SK-N-SH treated with all-trans-retinoic acid at 6 μM for 48 hours (cell line): Measurements from ENCODE around the gene FNDC8.

Experiments used
- ATAC-seq: fragments of 200-7000 bp; cut with Tn5 transposase; 3 replicates; pipeline ENCODE4 v1.9.1; 2020; ENCODE audit warnings: mild to moderate bottlenecking, moderate library complexity
- ARNTL ChIP-seq: fragments of 450-650 bp; formaldehyde crosslinking; IDR thresholded peaks from 2 replicates; pipeline ENCODE4 v1.5.0; 2020; ENCODE audit warnings: low read depth, mild to moderate bottlenecking, moderate library complexity, borderline replicate concordance
- BACH2 ChIP-seq: fragments of 250-450 bp; sonication (Bioruptor Pico); IDR thresholded peaks from 2 replicates; pipeline ENCODE4 v1.9.0; 2021; ENCODE audit warnings: mild to moderate bottlenecking, borderline replicate concordance
- CSDC2 ChIP-seq: fragments of 250-450 bp; sonication (Bioruptor Pico); IDR thresholded peaks from 2 replicates; pipeline ENCODE4 v1.5.0; 2020; ENCODE audit warnings: mild to moderate bottlenecking, moderate library complexity
- ESRRG ChIP-seq: fragments of 250-450 bp; sonication (Bioruptor Pico); IDR thresholded peaks from 2 replicates; pipeline ENCODE4 v1.6.1; 2021; ENCODE audit warnings: mild to moderate bottlenecking
- GLIS3 ChIP-seq: fragments of 250-450 bp; sonication (Bioruptor Pico); IDR thresholded peaks from 2 replicates; pipeline ENCODE4 v1.5.0; 2020; ENCODE audit warnings: mild to moderate bottlenecking, moderate library complexity
- OSR1 ChIP-seq: fragments of 250-450 bp; sonication (Bioruptor Pico); IDR thresholded peaks from 2 replicates; pipeline ENCODE4 v1.8.0; 2022; ENCODE audit warnings: moderate library complexity, mild to moderate bottlenecking, inconsistent platforms
- PPARA ChIP-seq: fragments of 250-450 bp; sonication (Bioruptor Pico); IDR thresholded peaks from 2 replicates; pipeline ENCODE4 v1.5.0; 2020; ENCODE audit warnings: mild to moderate bottlenecking, borderline replicate concordance
- RARB ChIP-seq: fragments of 250-450 bp; sonication (Bioruptor Pico); IDR thresholded peaks from 2 replicates; pipeline ENCODE4 v1.8.0; 2021; ENCODE audit warnings: mild to moderate bottlenecking, moderate library complexity
- SNAI2 ChIP-seq: fragments of 250-450 bp; sonication (Bioruptor Pico); IDR thresholded peaks from 2 replicates; pipeline ENCODE4 v1.5.0; 2020; ENCODE audit warnings: mild to moderate bottlenecking, moderate library complexity
- TCF4 ChIP-seq: fragments of 250-450 bp; sonication (Bioruptor Pico); IDR thresholded peaks from 2 replicates; pipeline ENCODE4 v1.8.0; 2021; ENCODE audit warnings: mild to moderate bottlenecking, moderate library complexity, borderline replicate concordance
- TOX ChIP-seq: fragments of 250-450 bp; sonication (Bioruptor Pico); IDR thresholded peaks from 2 replicates; pipeline ENCODE4 v1.8.0; 2021; ENCODE audit warnings: mild to moderate bottlenecking, moderate library complexity, borderline replicate concordance
- ZC3H10 ChIP-seq: fragments of 250-450 bp; sonication (Bioruptor Pico); IDR thresholded peaks from 2 replicates; pipeline ENCODE4 v1.5.1; 2021; ENCODE audit warnings: mild to moderate bottlenecking, moderate library complexity
- ZFP30 ChIP-seq: fragments of 450-650 bp; formaldehyde crosslinking; IDR thresholded peaks from 2 replicates; pipeline ENCODE4 v1.5.0; 2022; ENCODE audit warnings: mild to moderate bottlenecking, moderate library complexity
- ZNF70 ChIP-seq: fragments of 450-650 bp; formaldehyde crosslinking; IDR thresholded peaks from 2 replicates; pipeline ENCODE4 v1.5.0; 2020; ENCODE audit warnings: mild to moderate bottlenecking, moderate library complexity
- ZNF8 ChIP-seq: fragments of 450-650 bp; formaldehyde crosslinking; IDR thresholded peaks from 2 replicates; pipeline ENCODE4 v1.5.0; 2020; ENCODE audit warnings: mild to moderate bottlenecking, moderate library complexity
- TF ChIP-seq, protein P1 (sequence below): fragments of 250-450 bp; sonication (Bioruptor Pico); IDR thresholded peaks from 2 replicates; pipeline ENCODE4 v1.5.1; 2020; ENCODE audit warnings: low read depth, mild to moderate bottlenecking, moderate library complexity
- TF ChIP-seq, protein P2 (sequence below): fragments of 250-450 bp; sonication (Bioruptor Pico); IDR thresholded peaks from 2 replicates; pipeline ENCODE4 v1.5.1; 2021; ENCODE audit warnings: mild to moderate bottlenecking, moderate library complexity
- TF ChIP-seq, protein P3 (sequence below): fragments of 250-450 bp; sonication (Bioruptor Pico); IDR thresholded peaks from 2 replicates; pipeline ENCODE4 v1.8.0; 2020; ENCODE audit warnings: mild to moderate bottlenecking, moderate library complexity, borderline replicate concordance
- TF ChIP-seq, protein P4 (sequence below): fragments of 250-450 bp; sonication (Bioruptor Pico); IDR thresholded peaks from 2 replicates; pipeline ENCODE4 v1.5.0; 2020; ENCODE audit warnings: mild to moderate bottlenecking, moderate library complexity

The FNDC8 gene

DNA sequence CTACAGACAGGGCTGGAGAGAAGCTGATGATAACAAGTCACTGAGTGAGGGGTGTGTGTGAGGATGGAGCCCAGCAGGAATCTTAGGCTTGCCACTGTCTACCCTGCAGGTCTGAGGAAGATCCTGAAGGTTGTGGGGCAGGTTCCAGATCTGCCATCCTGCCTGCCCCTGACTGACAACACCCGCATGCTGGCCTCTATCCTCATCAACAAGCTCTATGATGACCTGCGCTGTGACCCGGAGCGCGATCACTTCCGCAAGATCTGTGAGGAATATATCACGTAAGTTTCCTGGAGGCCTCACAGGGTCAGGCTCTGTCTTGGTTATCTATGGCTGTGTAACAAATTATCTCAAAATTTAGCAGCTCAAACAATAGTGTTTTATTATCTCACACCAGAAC is 42.5 kb downstream of the FNDC8 start:
- TF ChIP-seq ESRRG (CRISPR knock-in tag), result no peak
- TF ChIP-seq, protein P1, sequence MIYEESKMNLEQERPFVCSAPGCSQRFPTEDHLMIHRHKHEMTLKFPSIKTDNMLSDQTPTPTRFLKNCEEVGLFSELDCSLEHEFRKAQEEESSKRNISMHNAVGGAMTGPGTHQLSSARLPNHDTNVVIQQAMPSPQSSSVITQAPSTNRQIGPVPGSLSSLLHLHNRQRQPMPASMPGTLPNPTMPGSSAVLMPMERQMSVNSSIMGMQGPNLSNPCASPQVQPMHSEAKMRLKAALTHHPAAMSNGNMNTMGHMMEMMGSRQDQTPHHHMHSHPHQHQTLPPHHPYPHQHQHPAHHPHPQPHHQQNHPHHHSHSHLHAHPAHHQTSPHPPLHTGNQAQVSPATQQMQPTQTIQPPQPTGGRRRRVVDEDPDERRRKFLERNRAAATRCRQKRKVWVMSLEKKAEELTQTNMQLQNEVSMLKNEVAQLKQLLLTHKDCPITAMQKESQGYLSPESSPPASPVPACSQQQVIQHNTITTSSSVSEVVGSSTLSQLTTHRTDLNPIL, result no peak
- TF ChIP-seq ZNF70 (CRISPR knock-in tag), result no peak
- TF ChIP-seq, protein P2, sequence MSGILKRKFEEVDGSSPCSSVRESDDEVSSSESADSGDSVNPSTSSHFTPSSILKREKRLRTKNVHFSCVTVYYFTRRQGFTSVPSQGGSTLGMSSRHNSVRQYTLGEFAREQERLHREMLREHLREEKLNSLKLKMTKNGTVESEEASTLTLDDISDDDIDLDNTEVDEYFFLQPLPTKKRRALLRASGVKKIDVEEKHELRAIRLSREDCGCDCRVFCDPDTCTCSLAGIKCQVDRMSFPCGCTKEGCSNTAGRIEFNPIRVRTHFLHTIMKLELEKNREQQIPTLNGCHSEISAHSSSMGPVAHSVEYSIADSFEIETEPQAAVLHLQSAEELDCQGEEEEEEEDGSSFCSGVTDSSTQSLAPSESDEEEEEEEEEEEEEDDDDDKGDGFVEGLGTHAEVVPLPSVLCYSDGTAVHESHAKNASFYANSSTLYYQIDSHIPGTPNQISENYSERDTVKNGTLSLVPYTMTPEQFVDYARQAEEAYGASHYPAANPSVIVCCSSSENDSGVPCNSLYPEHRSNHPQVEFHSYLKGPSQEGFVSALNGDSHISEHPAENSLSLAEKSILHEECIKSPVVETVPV (CRISPR knock-in tag), result no peak
- no peak for TF ChIP-seq RARB (CRISPR knock-in tag)
- no peak for TF ChIP-seq OSR1 (CRISPR knock-in tag)
- TF ChIP-seq BACH2 (CRISPR knock-in tag), result no peak
- TF ChIP-seq, all 23 proteins: peak for 0
- ATAC-seq, result no peak

DNA sequence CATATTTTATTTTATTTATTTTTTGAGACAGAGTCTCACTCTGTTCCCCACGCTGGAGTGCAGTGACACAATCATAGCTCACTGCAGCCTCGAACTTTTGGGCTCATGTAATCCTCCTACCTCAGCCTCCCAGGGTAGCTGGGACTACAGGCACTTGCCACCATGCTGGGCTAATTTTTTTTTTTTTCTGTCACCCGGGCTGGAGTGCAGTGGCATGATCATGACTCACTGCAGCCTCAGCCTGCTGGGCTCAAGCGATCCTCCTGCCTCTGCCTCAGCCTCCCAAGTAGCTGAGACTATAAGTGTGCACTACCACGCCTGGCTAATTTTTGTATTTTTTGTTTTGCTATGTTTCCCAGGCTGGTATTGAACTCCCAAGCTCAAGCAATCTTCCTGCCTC is 43.3 kb downstream of the FNDC8 start:
- TF ChIP-seq GLIS3 (no peak), ARNTL (CRISPR knock-in tag) (no peak), PPARA (CRISPR knock-in tag) (no peak), TOX (CRISPR knock-in tag) (no peak), CSDC2 (CRISPR knock-in tag) (no peak), ESRRG (CRISPR knock-in tag) (no peak), ZNF8 (CRISPR knock-in tag) (no peak), OSR1 (CRISPR knock-in tag) (no peak), ZNF70 (CRISPR knock-in tag) (no peak)
- TF ChIP-seq, protein P2 (CRISPR knock-in tag), result no peak
- TF ChIP-seq, protein P1, result no peak
- no peak for ATAC-seq

DNA sequence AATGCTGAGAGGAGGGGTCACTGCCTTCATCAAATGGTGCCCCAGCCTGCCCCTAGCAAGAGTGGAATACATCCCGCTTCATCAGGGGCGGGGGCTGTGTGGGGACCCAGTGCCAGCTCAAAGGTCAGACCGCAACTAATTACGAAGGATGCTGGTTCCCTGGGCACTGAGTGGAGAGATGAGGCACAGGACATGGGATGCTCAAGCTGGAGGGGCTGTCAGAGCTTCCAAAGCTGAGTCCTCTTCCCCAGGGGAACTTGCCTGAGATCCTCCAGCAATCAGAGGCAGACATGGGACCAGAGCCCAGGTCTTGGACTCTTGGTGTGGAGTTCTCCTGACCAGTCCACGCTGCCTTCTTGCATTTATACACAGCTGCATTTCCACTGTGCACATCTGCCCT is 45.1 kb downstream of the FNDC8 start:
- TF ChIP-seq, protein P2 (CRISPR knock-in tag), result no peak
- TF ChIP-seq ZFP30 (CRISPR knock-in tag) (no peak), TCF4 (no peak), ESRRG (CRISPR knock-in tag) (no peak)
- ATAC-seq, result no peak

DNA sequence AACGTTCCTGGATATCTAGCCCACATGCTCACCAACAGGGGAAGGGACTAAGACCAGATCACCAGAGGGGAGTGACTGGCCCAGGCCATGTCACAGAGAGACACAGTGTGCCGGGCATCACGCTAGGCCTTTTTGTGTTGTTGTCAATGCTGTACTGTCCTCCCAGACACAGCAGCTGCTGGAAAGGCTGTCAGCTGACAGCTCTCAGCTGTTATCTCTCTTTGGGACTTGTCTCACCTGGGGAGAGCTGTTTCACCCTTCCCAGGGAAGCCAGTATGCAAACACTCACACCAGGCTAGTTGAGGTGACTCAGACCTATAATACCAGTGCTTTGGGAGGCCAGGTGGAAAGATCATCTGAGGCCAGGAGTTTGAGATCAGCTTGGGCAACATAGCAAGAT is 45.6 kb downstream of the FNDC8 start:
- ATAC-seq, result no peak
- no peak for TF ChIP-seq BACH2 (CRISPR knock-in tag)

DNA sequence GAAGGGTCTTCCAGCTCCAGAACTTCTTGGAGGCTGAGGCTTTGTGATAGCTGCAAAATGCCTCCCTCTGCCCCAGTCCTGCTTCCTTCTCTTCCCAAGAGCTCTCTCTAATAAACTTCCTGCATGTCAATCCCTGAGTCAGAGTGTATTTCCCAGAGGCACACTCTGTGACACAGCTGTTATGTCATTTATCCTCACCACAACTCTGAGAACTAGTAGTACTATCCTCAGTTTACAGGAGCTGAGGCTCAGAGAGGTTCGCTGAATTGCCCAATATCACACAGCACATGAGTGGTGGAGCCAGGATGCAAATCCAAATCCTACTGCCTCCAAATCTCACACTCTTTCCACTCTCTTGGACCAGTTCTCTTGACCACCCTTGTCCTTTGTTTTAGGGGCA is 46.3 kb downstream of the FNDC8 start:
- ATAC-seq, result no peak
- TF ChIP-seq OSR1 (CRISPR knock-in tag) (no peak), SNAI2 (no peak), ZC3H10 (CRISPR knock-in tag) (no peak), CSDC2 (CRISPR knock-in tag) (no peak), RARB (CRISPR knock-in tag) (no peak), ESRRG (CRISPR knock-in tag) (no peak)
- TF ChIP-seq, protein P3, sequence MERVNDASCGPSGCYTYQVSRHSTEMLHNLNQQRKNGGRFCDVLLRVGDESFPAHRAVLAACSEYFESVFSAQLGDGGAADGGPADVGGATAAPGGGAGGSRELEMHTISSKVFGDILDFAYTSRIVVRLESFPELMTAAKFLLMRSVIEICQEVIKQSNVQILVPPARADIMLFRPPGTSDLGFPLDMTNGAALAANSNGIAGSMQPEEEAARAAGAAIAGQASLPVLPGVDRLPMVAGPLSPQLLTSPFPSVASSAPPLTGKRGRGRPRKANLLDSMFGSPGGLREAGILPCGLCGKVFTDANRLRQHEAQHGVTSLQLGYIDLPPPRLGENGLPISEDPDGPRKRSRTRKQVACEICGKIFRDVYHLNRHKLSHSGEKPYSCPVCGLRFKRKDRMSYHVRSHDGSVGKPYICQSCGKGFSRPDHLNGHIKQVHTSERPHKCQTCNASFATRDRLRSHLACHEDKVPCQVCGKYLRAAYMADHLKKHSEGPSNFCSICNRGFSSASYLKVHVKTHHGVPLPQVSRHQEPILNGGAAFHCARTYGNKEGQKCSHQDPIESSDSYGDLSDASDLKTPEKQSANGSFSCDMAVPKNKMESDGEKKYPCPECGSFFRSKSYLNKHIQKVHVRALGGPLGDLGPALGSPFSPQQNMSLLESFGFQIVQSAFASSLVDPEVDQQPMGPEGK (CRISPR knock-in tag), result no peak
- TF ChIP-seq, protein P4, sequence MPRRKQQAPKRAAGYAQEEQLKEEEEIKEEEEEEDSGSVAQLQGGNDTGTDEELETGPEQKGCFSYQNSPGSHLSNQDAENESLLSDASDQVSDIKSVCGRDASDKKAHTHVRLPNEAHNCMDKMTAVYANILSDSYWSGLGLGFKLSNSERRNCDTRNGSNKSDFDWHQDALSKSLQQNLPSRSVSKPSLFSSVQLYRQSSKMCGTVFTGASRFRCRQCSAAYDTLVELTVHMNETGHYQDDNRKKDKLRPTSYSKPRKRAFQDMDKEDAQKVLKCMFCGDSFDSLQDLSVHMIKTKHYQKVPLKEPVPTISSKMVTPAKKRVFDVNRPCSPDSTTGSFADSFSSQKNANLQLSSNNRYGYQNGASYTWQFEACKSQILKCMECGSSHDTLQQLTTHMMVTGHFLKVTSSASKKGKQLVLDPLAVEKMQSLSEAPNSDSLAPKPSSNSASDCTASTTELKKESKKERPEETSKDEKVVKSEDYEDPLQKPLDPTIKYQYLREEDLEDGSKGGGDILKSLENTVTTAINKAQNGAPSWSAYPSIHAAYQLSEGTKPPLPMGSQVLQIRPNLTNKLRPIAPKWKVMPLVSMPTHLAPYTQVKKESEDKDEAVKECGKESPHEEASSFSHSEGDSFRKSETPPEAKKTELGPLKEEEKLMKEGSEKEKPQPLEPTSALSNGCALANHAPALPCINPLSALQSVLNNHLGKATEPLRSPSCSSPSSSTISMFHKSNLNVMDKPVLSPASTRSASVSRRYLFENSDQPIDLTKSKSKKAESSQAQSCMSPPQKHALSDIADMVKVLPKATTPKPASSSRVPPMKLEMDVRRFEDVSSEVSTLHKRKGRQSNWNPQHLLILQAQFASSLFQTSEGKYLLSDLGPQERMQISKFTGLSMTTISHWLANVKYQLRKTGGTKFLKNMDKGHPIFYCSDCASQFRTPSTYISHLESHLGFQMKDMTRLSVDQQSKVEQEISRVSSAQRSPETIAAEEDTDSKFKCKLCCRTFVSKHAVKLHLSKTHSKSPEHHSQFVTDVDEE (CRISPR knock-in tag), result no peak
- TF ChIP-seq, protein P2 (CRISPR knock-in tag), result no peak
- TF ChIP-seq, protein P1, result no peak
